GM12892 (cell line): ENCODE measurements around the gene PHLDB1.

ENCODE experiments used
- DNase-seq: peaks from one replicate; pipeline ENCODE4 v3.0.0; 2011; ENCODE audit not compliant: insufficient read length
- FAIRE-seq: peaks from 2 replicates; lab custom pipeline; 2011; peaks lifted over from hg19 to GRCh38; lab: Jason Lieb, UNC
- POLR2A ChIP-seq: IDR thresholded peaks from 2 replicates; pipeline ENCODE4 v1.6.1; 2011; ENCODE audit warnings: low read depth, low read length, control low read depth
- POLR2AphosphoS5 ChIP-seq: IDR thresholded peaks from 2 replicates; pipeline ENCODE4 v1.6.1; 2011; ENCODE audit warnings: low read depth, low read length, control low read depth
- TAF1 ChIP-seq: IDR thresholded peaks from 2 replicates; pipeline ENCODE4 v1.6.1; 2011; ENCODE audit warnings: low read depth, mild to moderate bottlenecking, control low read depth, low read length, borderline replicate concordance

The PHLDB1 gene

DNA sequence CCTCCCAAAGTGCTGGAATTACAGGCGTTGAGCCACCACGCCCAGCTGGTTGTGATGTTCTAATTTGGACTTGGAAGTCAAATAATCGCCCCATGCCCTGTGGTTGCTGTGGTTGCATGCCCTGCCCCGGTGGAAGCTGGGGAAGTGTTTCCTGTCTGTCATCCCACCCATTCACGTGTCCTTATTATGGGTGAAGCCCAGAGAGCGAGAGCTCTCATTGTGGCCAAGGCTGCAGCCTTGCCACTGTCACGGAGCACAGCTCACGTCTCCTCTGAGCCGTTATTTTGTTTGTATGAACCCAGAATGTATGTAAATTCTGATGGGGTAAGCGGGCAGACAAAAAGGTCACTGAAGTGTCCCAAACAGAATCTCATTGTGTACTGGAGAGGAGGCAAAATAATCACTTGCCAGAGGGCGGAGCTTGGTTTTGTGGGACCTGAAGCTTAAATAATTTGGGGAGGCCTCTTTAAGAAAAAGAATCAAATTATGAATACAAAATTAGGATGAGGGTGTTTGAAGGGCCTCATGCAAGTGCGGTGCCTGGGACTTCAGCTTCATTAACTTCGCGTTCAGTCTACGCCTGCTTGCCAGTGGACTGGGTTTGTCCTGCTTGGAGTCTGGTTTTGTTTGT is 97.8 kb downstream of the PHLDB1 start:
- DNase-seq (no peak), FAIRE-seq (peak; percentile 50)
- TF ChIP-seq POLR2A (no peak), TAF1 (no peak), POLR2AphosphoS5 (no peak)

DNA sequence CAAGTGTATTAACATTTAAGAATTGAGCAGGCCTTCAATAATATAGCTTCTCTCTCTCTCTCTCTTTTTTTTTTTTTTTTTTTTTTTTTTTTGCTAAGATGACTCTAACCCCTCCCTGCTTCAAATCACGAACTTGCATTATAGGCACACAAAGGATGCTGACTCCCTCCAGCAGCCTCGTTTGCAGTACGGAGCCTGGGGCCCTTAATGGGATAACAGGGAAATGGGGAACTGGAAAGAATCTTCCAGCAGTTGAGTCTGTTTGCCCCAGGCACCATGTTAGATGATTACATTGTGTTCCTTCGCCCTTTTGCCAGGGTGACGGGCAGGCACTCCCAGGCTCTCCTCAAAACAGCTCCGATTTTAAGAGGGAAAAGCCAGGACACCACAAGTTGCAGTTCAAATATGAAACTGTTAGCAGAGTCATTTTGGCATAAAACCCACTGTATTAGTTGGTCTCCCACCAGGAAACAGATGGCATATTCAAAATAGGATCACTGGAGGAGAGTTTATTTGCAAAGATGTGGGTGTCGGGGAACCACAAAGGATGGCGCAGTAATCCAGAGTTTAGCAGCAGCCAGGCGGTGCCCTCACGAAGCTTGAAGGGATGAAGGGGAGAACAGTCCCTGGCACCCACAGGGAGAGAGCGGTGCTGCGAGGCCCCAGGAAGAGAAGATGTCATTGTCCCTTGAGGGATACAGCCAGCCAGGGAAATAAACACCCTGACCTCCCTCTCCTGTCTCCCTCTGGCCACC is 98.6 kb downstream of the PHLDB1 start:
- TF ChIP-seq POLR2A (no peak), POLR2AphosphoS5 (no peak), TAF1 (no peak)
- peak; percentile 38 for FAIRE-seq
- no peak for DNase-seq

DNA sequence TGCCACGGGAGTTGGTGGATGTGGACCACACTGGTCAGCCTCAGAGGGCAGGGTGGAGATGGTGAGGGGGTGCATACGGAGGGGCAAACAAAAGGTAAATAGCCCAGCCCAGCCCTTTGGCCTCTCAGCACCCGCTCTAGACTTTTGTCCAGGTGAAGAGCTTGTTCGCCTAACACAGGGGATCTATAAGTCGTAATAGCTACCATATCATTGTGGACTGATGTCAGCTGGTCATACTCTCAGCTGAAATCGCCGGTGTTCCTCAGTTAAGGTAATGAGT is 99.1 kb downstream of the PHLDB1 start:
- FAIRE-seq, result no peak
- no peak for TF ChIP-seq POLR2AphosphoS5
- no peak for TF ChIP-seq POLR2A
- TF ChIP-seq TAF1, result no peak
- no peak for DNase-seq
